Duodenal mucosa (tissue), 2 donors: ENCODE results near the gene ADRA2A.

Experiments used
- H3K27ac ChIP-seq: one replicate; pipeline ENCODE4 v1.7.0; 2013; ENCODE audit warnings: low read depth, low read length
- H3K27me3 ChIP-seq, 2 donors: one replicate each; pipeline ENCODE4 v1.7.0; 2013; ENCODE audit warnings: low read length in 2 of 2, control low read depth in 1 of 2; ENCODE audit not compliant: insufficient read depth in 2 of 2, control insufficient read depth in 1 of 2
- H3K36me3 ChIP-seq, 2 donors: one replicate each; pipeline ENCODE4 v1.7.0; 2013; ENCODE audit warnings: low read length in 2 of 2, control low read depth in 1 of 2; ENCODE audit not compliant: insufficient read depth in 2 of 2, control insufficient read depth in 1 of 2
- H3K4me1 ChIP-seq, 2 donors: one replicate each; pipeline ENCODE4 v1.7.0; 2013; ENCODE audit warnings: low read length in 2 of 2, control low read depth in 1 of 2; ENCODE audit not compliant: insufficient read depth in 2 of 2, control insufficient read depth in 1 of 2
- H3K4me3 ChIP-seq, 2 donors: one replicate each; pipeline ENCODE4 v1.7.0; 2013; ENCODE audit warnings: low read length in 2 of 2, low read depth in 1 of 2
- H3K9ac ChIP-seq, 2 donors: one replicate each; pipeline ENCODE4 v1.7.0; 2013; ENCODE audit warnings: low read length in 2 of 2, low read depth in 1 of 2
- H3K9me3 ChIP-seq, 2 donors: one replicate each; pipeline ENCODE4 v1.7.0; 2013; ENCODE audit warnings: low read length in 2 of 2, control low read depth in 1 of 2; ENCODE audit not compliant: control insufficient read depth in 1 of 2

Gene ADRA2A

GRCh38 chr10:111076682-111077478, at the start of gene ADRA2A:
Gene ADRA2A, plus strand, starts transcription at chr10:111077029. Its CDS starts 968 bp downstream, at chr10:111077997.
- H3K4me3 ChIP-seq, result peak within 1 kb of the TSS; percentile 72 to 83
- H3K27me3 ChIP-seq, result peaks cover 14 to 19% of the 10 kb centered on the region in 2 donors
- peak within 1 kb of the TSS; percentile 46 for H3K27ac ChIP-seq
- peak within 1 kb of the TSS; percentile 42 to 64 for H3K9ac ChIP-seq
- H3K4me1 ChIP-seq, result peaks cover 0 to 10% of the 10 kb centered on the region in 2 donors
- no peaks in the 10 kb centered on the region for H3K36me3 ChIP-seq
- H3K9me3 ChIP-seq, result no peaks in the 10 kb centered on the region

GRCh38 chr10:111030042-111030750, 46.6 kb upstream of the ADRA2A start:
- no peaks in the 10 kb centered on the region for H3K4me1 ChIP-seq
- no peaks in the 10 kb centered on the region for H3K27me3 ChIP-seq
- no peak overlapping the region for H3K4me3 ChIP-seq
- no peaks in the 10 kb centered on the region for H3K36me3 ChIP-seq
- no peak overlapping the region for H3K27ac ChIP-seq
- H3K9me3 ChIP-seq, result peaks cover 6 to 10% of the 10 kb centered on the region in 2 donors
- no peak overlapping the region for H3K9ac ChIP-seq

GRCh38 chr10:111034598-111035310, 42.1 kb upstream of the ADRA2A start:
- Histone ChIP-seq H3K36me3 (no peaks in the 10 kb centered on the region), H3K27ac (no peak overlapping the region), H3K4me3 (no peak overlapping the region), H3K27me3 (no peaks in the 10 kb centered on the region), H3K9ac (no peak overlapping the region), H3K9me3 (peaks cover 11 to 20% of the 10 kb centered on the region in 2 donors), H3K4me1 (no peaks in the 10 kb centered on the region)

- Histone ChIP-seq H3K27me3 (no peaks in the 10 kb centered on the region), H3K36me3 (no peaks in the 10 kb centered on the region), H3K4me1 (no peaks in the 10 kb centered on the region), H3K4me3 (no peak overlapping the region), H3K27ac (no peak overlapping the region), H3K9ac (no peak overlapping the region), H3K9me3 (peaks cover 13 to 20% of the 10 kb centered on the region in 2 donors)
Measured at GRCh38 chr10:111035542-111035941, 41.3 kb upstream of the ADRA2A start.

GRCh38 chr10:111037858-111038257, 39.0 kb upstream of the ADRA2A start:
- H3K9me3 ChIP-seq, result peaks cover 13 to 22% of the 10 kb centered on the region in 2 donors
- no peak overlapping the region for H3K27ac ChIP-seq
- no peaks in the 10 kb centered on the region for H3K27me3 ChIP-seq
- H3K4me3 ChIP-seq, result no peak overlapping the region
- H3K9ac ChIP-seq, result no peak overlapping the region
- no peaks in the 10 kb centered on the region for H3K36me3 ChIP-seq
- no peaks in the 10 kb centered on the region for H3K4me1 ChIP-seq

- H3K27me3 ChIP-seq, result no peaks in the 10 kb centered on the region
- H3K36me3 ChIP-seq, result no peaks in the 10 kb centered on the region
- no peaks in the 10 kb centered on the region for H3K4me1 ChIP-seq
- no peak overlapping the region for H3K27ac ChIP-seq
- no peak overlapping the region for H3K9ac ChIP-seq
- H3K9me3 ChIP-seq, result peaks cover 9 to 14% of the 10 kb centered on the region in 2 donors
- no peak overlapping the region for H3K4me3 ChIP-seq
Measured at GRCh38 chr10:111039522-111039921, 37.3 kb upstream of the ADRA2A start.

- no peaks in the 10 kb centered on the region for H3K9me3 ChIP-seq
- peaks cover 0 to 6% of the 10 kb centered on the region in 2 donors for H3K27me3 ChIP-seq
- no peak overlapping the region for H3K27ac ChIP-seq
- no peaks in the 10 kb centered on the region for H3K36me3 ChIP-seq
- H3K9ac ChIP-seq, result no peak overlapping the region
- H3K4me3 ChIP-seq, result no peak overlapping the region
- H3K4me1 ChIP-seq, result no peaks in the 10 kb centered on the region
Measured at GRCh38 chr10:111057006-111057405, 19.8 kb upstream of the ADRA2A start.

- Histone ChIP-seq H3K4me3 (no peak overlapping the region), H3K36me3 (no peaks in the 10 kb centered on the region), H3K9me3 (no peaks in the 10 kb centered on the region), H3K9ac (no peak overlapping the region), H3K4me1 (no peaks in the 10 kb centered on the region), H3K27ac (no peak overlapping the region), H3K27me3 (peaks cover 0 to 9% of the 10 kb centered on the region in 2 donors)
Measured at GRCh38 chr10:111063471-111063870, 13.4 kb upstream of the ADRA2A start.

GRCh38 chr10:111072232-111072631, 4.6 kb upstream of the ADRA2A start:
- Histone ChIP-seq H3K9ac (no peak overlapping the region), H3K27ac (no peak overlapping the region), H3K27me3 (peaks cover 17 to 19% of the 10 kb centered on the region in 2 donors), H3K4me1 (no peaks in the 10 kb centered on the region), H3K36me3 (no peaks in the 10 kb centered on the region), H3K9me3 (no peaks in the 10 kb centered on the region), H3K4me3 (no peak overlapping the region)
